Posterior vena cava (tissue), 2 donors: ENCODE measurements around the gene CRNKL1. TPM values are rescaled to one million over a fixed set of nuclear protein-coding genes. Genes with fewer than 3 reads are reported as not detected.
A peak's percentile ranks its signal among the peaks of the same experiment; 100 is the strongest.
"Not testable (repeated sequence)": the region's sequence is repeated elsewhere in the genome, so short reads cannot be mapped to it uniquely, and the experiment has no call there.

Experiments
- DNase-seq: peaks from one replicate; pipeline ENCODE4 v3.0.0-alpha.2; 2020; ENCODE audit warnings: low spot score
- intact Hi-C, 2 donors: fragments of 100-400 bp; cut with DNase I; formaldehyde crosslinking; loops; one replicate each; pipeline versions ENCODE4 v1.14.1 to v1.14.2; 2022 to 2023
- total RNA-seq, 2 donors: library from RNA; stranded (reverse); fragmentation: NEBNext Ultra II Directional; extraction: Animal tissue kit (Norgen Biotek cat#: 25700); gene quantifications; one replicate each; pipeline ENCODE4 v1.2.1, GENCODE V29; 2021
- donor health status: DM: yes; HTN: yes; CAD: no.
- donor health status: DM: yes; HTN: yes; CAD: no.

The CRNKL1 gene
- total RNA-seq, 2 donors from 2014 or later, result 14.7 to 15.7 TPM

GRCh38 chr20:20017001-20017843, 35.0 kb downstream of the CRNKL1 start, which contains the start of gene NAA20:
NAA20 (plus strand) TSS chr20:20017362; CDS start chr20:20017397, 35 bp downstream.
- peak; percentile 99 for DNase-seq
- intact Hi-C loops, result no loop called here

DNA sequence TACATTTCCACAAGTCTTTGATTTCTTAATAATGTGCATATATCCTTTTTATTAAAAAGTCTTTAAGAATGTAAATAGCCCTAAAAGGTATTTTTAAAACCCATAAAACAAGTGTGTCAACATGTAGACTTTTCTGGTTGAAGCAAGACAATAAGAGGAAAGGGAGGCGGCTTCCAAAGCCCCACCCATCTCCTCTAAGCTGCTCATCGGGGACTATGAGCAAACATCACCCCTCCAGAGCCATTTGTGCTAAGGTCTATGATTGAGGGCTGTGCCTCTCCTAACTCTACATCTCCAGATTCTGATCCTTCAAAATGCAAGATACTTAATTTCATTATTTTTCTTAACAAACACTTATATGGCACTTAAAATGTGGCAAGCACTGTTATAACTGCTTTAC, 37.6 kb downstream of the CRNKL1 start:
- intact Hi-C loops, result no loop called here
- no peak for DNase-seq

DNA sequence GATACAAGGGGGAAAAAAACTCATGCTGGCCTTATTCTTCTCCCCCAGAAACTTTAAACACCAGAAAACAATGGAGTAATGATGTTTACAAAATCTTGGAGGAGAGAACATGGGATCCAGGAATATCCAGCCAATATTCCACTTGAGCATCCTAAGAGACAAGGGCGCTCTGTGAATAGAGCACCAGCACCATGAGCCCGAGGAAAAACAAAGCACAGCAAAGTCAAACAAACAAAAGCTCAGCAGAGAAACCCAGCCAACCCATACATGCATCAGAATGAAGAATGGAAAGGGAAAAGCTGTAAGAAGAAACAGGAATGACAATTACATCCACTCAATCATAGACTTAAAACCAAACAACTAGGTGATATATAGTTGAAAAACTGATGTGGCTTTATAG, 39.7 kb downstream of the CRNKL1 start:
- DNase-seq, result no peak
- intact Hi-C loops, result no loop called here

DNA sequence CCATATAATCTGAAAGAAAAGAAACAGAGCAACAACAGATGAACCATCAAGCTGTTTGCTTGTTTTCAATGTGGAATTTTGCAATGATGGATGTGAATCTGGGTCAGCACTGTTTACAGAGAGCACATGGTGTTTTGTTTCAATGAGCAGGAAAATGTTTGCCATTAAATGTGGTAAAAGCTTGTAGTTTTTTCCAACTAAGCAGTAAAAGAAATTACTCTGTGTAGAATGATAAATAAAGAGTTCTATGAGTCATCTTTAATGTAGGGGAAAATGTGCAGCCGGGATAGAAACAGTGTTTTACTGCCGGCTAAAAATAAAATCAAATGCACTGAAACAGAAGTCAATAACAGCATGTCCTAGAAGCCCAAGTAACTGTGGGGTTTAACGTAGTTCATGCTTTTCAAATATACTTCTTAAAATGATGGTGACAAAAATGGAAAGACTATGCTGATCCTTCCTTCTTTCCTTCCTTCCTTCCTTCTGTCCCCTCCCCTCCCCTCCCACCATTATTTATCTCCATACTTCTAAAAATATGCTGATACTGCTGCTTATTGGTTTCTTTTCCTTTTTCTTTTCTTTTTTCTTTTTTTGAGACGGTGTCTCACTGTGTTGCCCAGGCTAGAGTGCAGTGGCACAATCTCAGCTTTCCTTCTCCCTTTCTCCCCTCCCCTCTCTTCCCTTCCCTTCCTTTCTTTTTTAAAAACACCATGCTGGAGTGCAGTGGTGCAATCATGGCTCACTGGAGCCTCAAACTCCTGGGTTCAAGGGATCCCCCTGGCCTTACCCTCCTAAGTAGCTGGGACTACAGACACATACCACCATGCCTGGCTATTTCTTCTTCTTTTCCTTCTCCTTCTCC, 41.4 kb downstream of the CRNKL1 start:
- no peak for DNase-seq
- intact Hi-C loops, result no loop called here

- intact Hi-C loops, result no loop called here
- DNase-seq, result no peak
These were observed 42.4 kb downstream of the CRNKL1 start for GRCh38 chr20:20009784-20010253.

GRCh38 chr20:20005342-20005741, 46.9 kb downstream of the CRNKL1 start:
- intact Hi-C loops, result no loop called here
- no peak for DNase-seq

DNA sequence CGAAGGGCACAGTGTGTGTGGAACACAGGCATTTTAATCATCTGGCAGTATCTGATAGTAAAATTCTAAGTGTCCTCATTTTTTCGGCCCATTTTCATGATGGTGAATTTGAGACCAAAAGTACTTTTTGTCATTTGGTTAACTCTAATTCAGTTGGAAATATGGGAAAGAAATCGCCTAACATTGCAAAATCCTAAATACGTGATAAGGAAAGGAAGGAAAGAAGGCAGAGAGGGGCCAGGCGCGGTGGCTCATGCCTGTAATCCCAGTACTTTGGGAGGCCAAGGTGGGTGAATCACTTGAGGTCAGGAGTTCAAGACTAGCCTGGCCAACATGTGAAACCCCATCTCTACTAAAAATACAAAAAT, 48.3 kb downstream of the CRNKL1 start:
- DNase-seq, intact Hi-C loops: not testable (repeated sequence)

- intact Hi-C loops, result no loop called here
- no peak for DNase-seq
These were observed 49.0 kb downstream of the CRNKL1 start for GRCh38 chr20:20003031-20003954.

GRCh38 chr20:20002101-20002998, 49.9 kb downstream of the CRNKL1 start:
- intact Hi-C loops, result no loop called here
- DNase-seq, result no peak

GRCh38 chr20:20000211-20000968, 51.9 kb downstream of the CRNKL1 start:
- DNase-seq, result no peak

DNA sequence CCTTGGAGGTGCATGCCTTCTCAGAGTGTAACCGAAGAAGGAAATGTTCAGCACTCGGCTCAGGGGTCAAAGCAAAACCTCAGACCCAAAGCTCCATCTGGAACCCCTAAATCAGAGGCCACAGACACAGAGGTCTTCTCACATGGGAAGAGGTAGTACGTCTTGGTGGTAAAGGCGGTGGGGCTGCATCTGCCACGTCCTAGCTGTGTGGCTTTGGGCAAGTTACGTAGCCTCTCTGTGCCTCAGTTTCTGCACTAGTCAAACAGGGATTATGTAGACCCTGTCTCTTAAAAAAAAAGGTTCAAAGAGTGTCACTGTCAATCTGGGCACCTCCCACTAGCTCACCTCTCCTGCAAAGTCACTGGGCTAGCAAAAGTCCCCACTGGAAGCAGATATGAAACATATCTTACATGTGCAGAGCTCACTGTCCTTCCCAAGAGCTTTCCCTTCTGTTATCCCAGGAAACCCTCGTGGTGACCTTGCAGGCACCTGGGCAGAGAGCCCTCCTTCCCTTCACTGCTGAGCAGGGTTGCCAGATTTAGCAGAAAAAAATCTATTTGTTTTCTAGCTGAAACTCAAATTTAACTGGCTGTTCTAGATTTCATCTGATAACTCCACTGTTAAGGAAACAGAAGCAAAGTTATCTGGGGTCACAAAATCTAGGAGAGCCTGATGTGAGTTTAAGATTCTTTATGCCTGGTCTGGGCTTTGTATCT, 53.1 kb downstream of the CRNKL1 start:
- intact Hi-C loops, result loop anchor here (5.0 to 10.0 kb wide), 2 partner anchors 217 to 304 kb away; no protein-coding TSS in a partner anchor
- DNase-seq, result no peak

More at GRCh38 chr20:20000211-20000968, 51.9 kb downstream of the CRNKL1 start:
- intact Hi-C loops, result no loop called here

DNA sequence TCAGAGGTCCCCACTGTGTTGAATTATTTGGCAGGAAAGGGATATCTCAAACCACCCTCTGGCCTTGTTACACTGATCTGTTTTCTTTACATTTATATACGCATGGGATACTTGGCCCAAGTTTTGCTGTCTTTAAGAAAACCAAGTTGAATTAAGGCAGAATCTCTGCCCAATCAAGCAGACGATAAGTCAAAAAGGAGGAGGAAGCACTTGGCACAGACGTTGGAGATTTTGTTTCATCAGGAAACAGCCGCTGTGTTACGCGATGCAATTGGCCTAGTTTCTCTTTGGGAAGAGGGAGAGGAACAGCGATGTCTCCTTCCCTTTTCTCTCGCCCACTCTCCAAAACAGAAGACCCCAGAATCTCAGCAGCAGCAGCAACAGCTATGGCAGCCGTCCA, 55.3 kb downstream of the CRNKL1 start:
- intact Hi-C loops, result loop anchor here (2.0 to 10.0 kb wide), 3 partner anchors 16 to 302 kb away; no protein-coding TSS in a partner anchor
- no peak for DNase-seq

- DNase-seq, result no peak
- intact Hi-C loops, result loop anchor here (2.0 to 10.0 kb wide), 3 partner anchors 15 to 301 kb away; no protein-coding TSS in a partner anchor
These were observed 56.0 kb downstream of the CRNKL1 start for GRCh38 chr20:19996222-19996621.

DNA sequence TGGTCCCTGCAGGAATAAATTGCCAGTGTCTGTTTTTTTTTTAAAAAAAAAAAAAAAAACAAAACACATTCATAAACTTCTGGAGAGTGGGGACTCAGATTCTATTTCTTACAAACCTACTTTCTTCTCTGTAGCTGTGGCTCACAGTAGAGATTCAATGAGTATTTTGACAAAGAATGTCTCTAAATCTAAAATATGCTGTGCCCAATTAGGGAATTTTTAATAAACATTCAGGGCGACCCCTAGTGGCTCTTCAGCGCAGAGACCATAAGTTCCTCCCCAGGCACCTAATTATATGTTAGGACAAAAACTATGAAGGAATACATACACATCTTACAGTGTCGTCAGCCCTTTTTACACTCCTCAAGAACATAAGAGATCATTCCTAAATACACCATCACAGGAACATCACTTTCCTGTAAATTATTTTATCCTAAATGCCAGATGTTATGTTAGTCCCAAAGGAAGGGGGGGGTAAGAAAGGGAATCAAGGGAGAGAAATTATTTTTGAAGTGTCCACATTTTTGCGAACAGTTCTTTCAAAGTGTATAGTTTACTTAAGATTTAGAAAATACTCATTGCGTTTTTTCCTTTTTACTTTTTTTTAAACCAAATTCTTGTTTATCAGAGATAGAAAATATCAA, 56.9 kb downstream of the CRNKL1 start:
- intact Hi-C loops, result loop anchor here (5.0 to 10.0 kb wide), 2 partner anchors 213 to 301 kb away; no protein-coding TSS in a partner anchor
- no peak for DNase-seq

DNA sequence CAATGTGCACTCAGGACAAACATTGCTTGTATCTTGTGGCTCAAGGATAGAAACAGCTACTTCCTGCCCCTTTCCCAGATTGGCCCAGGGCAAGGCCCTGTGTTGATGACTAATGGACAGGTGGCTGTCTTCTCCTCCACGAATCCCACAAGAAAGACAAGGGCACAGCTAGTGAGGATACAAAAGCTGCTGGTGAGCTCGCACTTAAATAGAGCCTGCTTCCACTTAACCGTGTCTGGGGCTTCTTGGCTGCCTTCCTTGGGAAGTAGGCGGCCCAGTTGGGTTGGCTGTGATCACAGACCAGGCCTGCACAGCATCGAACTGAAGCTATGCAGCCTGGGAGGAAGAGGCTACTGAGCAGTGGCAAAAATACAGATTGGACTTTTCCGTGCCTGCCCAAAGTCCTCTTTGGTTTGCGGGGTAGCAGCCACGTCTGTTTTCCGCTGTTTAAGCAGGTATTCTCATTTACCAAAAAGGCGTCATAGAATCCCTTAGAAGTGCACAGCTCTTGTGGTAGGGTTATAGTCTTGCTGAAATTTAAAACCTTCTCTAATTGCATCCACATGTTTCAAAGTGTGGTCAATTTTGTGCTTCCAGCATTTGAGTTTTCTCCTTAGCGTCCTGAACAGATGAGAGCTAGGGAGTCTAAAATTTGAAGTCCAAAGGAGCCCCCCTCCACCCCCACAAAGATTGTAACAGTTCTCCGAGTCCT, 58.2 kb downstream of the CRNKL1 start:
- no peak for DNase-seq
- intact Hi-C loops, result loop anchor here in 1 of 2 donors (2.0 to 10.0 kb wide), 2 partner anchors 19 to 299 kb away; no protein-coding TSS in a partner anchor
